Measurements from ENCODE around the gene CD99. TPM values are rescaled to one million over a fixed set of nuclear protein-coding genes. Genes with fewer than 3 reads are reported as not detected.
"Not testable (repeated sequence)": the region's sequence is repeated elsewhere in the genome, so short reads cannot be mapped to it uniquely, and the experiment has no call there.

The CD99 gene
- total and polyA plus RNA-seq, 2 donors (not counting 1 experiment from before 2014, with no cell fraction given), result 70.7 to 133 TPM

DNA sequence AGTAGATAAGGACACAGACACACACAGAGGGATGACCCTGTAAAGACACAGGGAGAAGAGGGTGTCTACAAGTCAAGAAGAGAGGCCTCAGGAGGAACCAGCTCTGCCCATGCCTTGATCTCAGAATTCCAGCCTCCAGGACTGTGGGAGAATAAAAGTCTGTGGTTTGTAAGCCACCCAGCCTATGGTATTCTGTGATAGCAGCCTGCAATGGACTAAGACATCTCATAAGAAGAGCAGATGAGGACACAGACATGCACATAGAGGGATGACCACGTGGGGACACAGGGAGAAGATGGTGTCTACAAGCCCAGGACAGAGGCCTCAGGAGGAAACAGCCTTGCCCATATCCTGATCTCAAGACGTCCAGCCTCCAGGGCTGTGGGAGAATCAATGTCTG is 70.2 kb downstream of the CD99 start:
- H3K9me3 Mint-ChIP-seq (ENCODE audit: insufficient read depth), result no peaks in the 10 kb centered on the region
- no peaks in the 10 kb centered on the region for H3K4me1 Mint-ChIP-seq
- Histone ChIP-seq H3K36me3 (replicated peaks in 1 of 2; ENCODE audit: control extremely low read depth in 1 of 2, control insufficient read depth in 1 of 2, extremely low read depth in 1 of 2, insufficient read depth in 2 of 2, low read length in 1 of 2) (no peaks in the 10 kb centered on the region), H3K27me3 (replicated peaks in 1 of 4; ENCODE audit: control extremely low read depth in 1 of 4, control insufficient read depth in 3 of 4, insufficient read depth in 4 of 4, low read length in 3 of 4) (no peaks in the 10 kb centered on the region), H3K4me3 (ENCODE audit: control extremely low read depth in 1 of 5, extremely low read depth in 1 of 5, insufficient read depth in 1 of 5, low read depth in 2 of 5, low read length in 4 of 5) (no peak overlapping the region), H3K9ac (ENCODE audit: low read length) (no peak overlapping the region), H3K9me3 (ENCODE audit: control extremely low read depth in 1 of 3, control insufficient read depth in 2 of 3, insufficient read depth in 1 of 3, low read length in 2 of 3) (no peaks in the 10 kb centered on the region), H3K4me2 (replicated peaks; ENCODE audit: low read depth, low read length, poor library complexity, severe bottlenecking) (no peak overlapping the region), H3K79me2 (ENCODE audit: control insufficient read depth, insufficient read depth, low read length) (no peaks in the 10 kb centered on the region), H3K4me1 (ENCODE audit: control insufficient read depth in 2 of 2, insufficient read depth in 2 of 2, low read length in 2 of 2) (no peaks in the 10 kb centered on the region), H2AFZ (ENCODE audit: insufficient read depth, low read depth, low read length, poor library complexity, severe bottlenecking) (no peak overlapping the region), H4K20me1 (ENCODE audit: control insufficient read depth, insufficient read depth, low read length, poor library complexity, severe bottlenecking) (no peaks in the 10 kb centered on the region), H3K27ac (ENCODE audit: low read length in 2 of 2) (no peak overlapping the region)
- CTCF ChIA-PET, result no interaction called here
- POLR2A ChIA-PET, result no interaction called here
- ATAC-seq (ENCODE audit: low read depth) (no peak), DNase-seq (no peak)
- no peak for TF ChIP-seq CTCF (IDR thresholded peaks at IDR 0.05)
- no peak for TF ChIP-seq EZH2 (IDR thresholded peaks at IDR 0.05; ENCODE audit: borderline replicate concordance, insufficient read depth, low read depth, low read length, poor library complexity, severe bottlenecking)
- H3K4me3 Mint-ChIP-seq, result no peak overlapping the region
- peaks cover 10% of the 10 kb centered on the region for H3K27me3 Mint-ChIP-seq
- H3K27ac Mint-ChIP-seq, result no peak overlapping the region
- intact Hi-C loops (cut with micrococcal nuclease), result no loop called here
- WGBS (ENCODE audit: insufficient coverage), result 68% methylated on average over 2 of the region's 2 CpGs

GRCh38 chrX:2762671-2763070 is 71.6 kb downstream of the CD99 start:
- H3K9me3 Mint-ChIP-seq (ENCODE audit: insufficient read depth); CTCF ChIA-PET; H3K4me3 ChIP-seq (ENCODE audit: control extremely low read depth in 1 of 5, extremely low read depth in 1 of 5, insufficient read depth in 1 of 5, low read depth in 2 of 5, low read length in 4 of 5); H3K4me1 ChIP-seq (ENCODE audit: control insufficient read depth in 2 of 2, insufficient read depth in 2 of 2, low read length in 2 of 2); DNase-seq; H3K27me3 Mint-ChIP-seq; H3K36me3 ChIP-seq (replicated peaks in 1 of 2; ENCODE audit: control extremely low read depth in 1 of 2, control insufficient read depth in 1 of 2, extremely low read depth in 1 of 2, insufficient read depth in 2 of 2, low read length in 1 of 2); POLR2A ChIA-PET; H3K4me2 ChIP-seq (replicated peaks; ENCODE audit: low read depth, low read length, poor library complexity, severe bottlenecking); H3K79me2 ChIP-seq (ENCODE audit: control insufficient read depth, insufficient read depth, low read length); H3K4me3 Mint-ChIP-seq; H3K4me1 Mint-ChIP-seq; ATAC-seq (ENCODE audit: low read depth); H3K27ac Mint-ChIP-seq; H3K9ac ChIP-seq (ENCODE audit: low read length); H3K27ac ChIP-seq (ENCODE audit: low read length in 2 of 2); H3K27me3 ChIP-seq (replicated peaks in 1 of 4; ENCODE audit: control extremely low read depth in 1 of 4, control insufficient read depth in 3 of 4, insufficient read depth in 4 of 4, low read length in 3 of 4); H4K20me1 ChIP-seq (ENCODE audit: control insufficient read depth, insufficient read depth, low read length, poor library complexity, severe bottlenecking); H2AFZ ChIP-seq (ENCODE audit: insufficient read depth, low read depth, low read length, poor library complexity, severe bottlenecking); H3K9me3 ChIP-seq (ENCODE audit: control extremely low read depth in 1 of 3, control insufficient read depth in 2 of 3, insufficient read depth in 1 of 3, low read length in 2 of 3); intact Hi-C loops (cut with micrococcal nuclease): not testable (repeated sequence)
- 89% methylated on average over 1 of the region's 4 CpGs for WGBS (ENCODE audit: insufficient coverage)

DNA sequence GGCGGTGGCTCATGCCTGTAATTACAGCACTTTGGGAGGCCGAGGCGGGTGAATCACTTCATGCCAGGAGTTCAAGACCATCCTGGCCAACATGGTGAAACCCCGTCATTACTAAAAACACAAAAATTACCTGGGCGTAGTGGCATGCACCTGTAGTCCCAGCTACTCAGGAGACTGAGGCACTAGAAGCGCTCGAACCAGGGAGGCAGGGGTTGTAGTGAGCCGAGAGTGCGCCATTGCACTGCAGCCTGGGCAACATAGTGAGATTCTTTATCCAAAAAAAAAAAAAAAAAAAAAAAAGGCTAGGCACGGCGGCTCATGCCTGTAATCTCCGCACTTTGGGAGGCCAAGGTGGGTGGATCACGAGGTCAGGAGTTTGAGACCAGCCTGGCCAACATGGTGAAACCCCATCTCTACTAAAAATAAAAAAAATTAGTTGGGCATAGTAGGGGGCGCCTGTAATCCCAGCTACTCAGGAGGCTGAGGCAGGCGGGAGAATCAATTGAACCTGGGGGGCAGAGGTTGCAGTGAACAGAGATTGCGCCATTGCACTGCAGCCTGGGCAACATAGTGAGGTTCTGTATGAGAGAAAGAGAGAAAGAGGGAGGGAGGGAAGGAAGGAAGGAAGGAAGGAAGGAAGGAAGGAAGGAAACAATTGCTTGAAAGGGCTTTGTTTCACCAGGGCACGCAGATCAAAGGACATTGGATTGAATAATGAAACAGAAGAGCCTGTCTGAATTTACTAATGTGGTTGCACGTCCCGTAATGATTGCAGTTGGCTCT is 73.9 kb downstream of the CD99 start:
- ATAC-seq (ENCODE audit: low read depth); POLR2A ChIA-PET; DNase-seq; H2AFZ ChIP-seq (ENCODE audit: insufficient read depth, low read depth, low read length, poor library complexity, severe bottlenecking); H3K4me2 ChIP-seq (replicated peaks; ENCODE audit: low read depth, low read length, poor library complexity, severe bottlenecking); H3K79me2 ChIP-seq (ENCODE audit: control insufficient read depth, insufficient read depth, low read length); H3K4me1 ChIP-seq (ENCODE audit: control insufficient read depth in 2 of 2, insufficient read depth in 2 of 2, low read length in 2 of 2); CTCF ChIA-PET; H4K20me1 ChIP-seq (ENCODE audit: control insufficient read depth, insufficient read depth, low read length, poor library complexity, severe bottlenecking); H3K4me1 Mint-ChIP-seq; H3K27me3 ChIP-seq (replicated peaks in 1 of 4; ENCODE audit: control extremely low read depth in 1 of 4, control insufficient read depth in 3 of 4, insufficient read depth in 4 of 4, low read length in 3 of 4); H3K4me3 ChIP-seq (ENCODE audit: control extremely low read depth in 1 of 5, extremely low read depth in 1 of 5, insufficient read depth in 1 of 5, low read depth in 2 of 5, low read length in 4 of 5); H3K36me3 ChIP-seq (replicated peaks in 1 of 2; ENCODE audit: control extremely low read depth in 1 of 2, control insufficient read depth in 1 of 2, extremely low read depth in 1 of 2, insufficient read depth in 2 of 2, low read length in 1 of 2); H3K27ac ChIP-seq (ENCODE audit: low read length in 2 of 2); H3K9ac ChIP-seq (ENCODE audit: low read length); H3K9me3 Mint-ChIP-seq (ENCODE audit: insufficient read depth); H3K27ac Mint-ChIP-seq; H3K4me3 Mint-ChIP-seq; H3K27me3 Mint-ChIP-seq; intact Hi-C loops (cut with micrococcal nuclease); H3K9me3 ChIP-seq (ENCODE audit: control extremely low read depth in 1 of 3, control insufficient read depth in 2 of 3, insufficient read depth in 1 of 3, low read length in 2 of 3): not testable (repeated sequence)
- 82% methylated on average over 9 of the region's 19 CpGs for WGBS (ENCODE audit: insufficient coverage)

Data from B cell (primary cell).